SK-N-MC (cell line): ENCODE data around the gene ATAD3A.

Experiments used
- EZH2 ChIP-seq: fragments of 200-600 bp; sonication (generic); IDR thresholded peaks from one replicate; pipeline ENCODE4 v1.6.1; 2017; ENCODE audit warnings: antibody characterized with exemption
- FOXP2 ChIP-seq: optimal IDR thresholded peaks from 2 replicates; pipeline ENCODE3; 2011; ENCODE audit warnings: mild to moderate bottlenecking, moderate library complexity; ENCODE audit not compliant: insufficient read depth; ENCODE audit errors: extremely low read length, control extremely low read depth
- POLR2AphosphoS5 ChIP-seq: IDR thresholded peaks from 2 replicates; pipeline ENCODE4 v1.6.1; 2012; ENCODE audit warnings: mild to moderate bottlenecking, low read depth, low read length, borderline replicate concordance

DNA sequence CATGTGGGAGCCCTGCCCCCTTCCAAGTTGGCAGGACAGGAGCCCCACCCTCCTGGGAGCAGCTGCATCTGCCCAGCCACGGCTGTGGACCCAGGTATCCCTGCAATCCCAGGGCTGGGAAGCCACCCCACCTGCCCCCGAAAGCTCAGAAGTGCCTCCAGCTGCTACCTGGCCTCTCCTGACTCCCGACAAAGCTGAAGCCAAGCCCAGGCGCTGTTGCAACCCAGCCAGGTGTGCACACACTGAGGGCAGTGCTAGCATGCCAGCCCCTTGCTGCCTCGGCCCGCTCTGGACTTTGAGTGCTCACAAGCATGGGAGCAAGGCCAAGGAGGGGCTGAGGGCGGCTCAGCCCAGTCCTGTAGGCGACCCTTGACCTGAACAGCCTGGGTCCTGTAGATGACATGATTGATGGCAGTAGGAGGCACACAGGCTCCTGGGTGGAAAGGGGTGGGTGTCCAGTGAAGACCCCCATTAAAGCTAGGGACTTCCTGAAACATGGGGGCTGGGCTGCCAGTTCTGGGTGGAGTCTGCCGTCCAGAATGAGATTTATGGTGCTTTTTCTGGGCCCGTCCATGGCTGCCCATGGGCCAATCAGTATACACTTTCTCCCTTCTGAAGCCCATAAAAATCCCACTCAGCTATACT, 65.5 kb downstream of the ATAD3A start:
- no peak for TF ChIP-seq POLR2AphosphoS5
- no peak for TF ChIP-seq EZH2
- no peak for TF ChIP-seq FOXP2
